Panc1 (cell line): ENCODE measurements around the gene C1orf216. TPM values are rescaled to one million over a fixed set of nuclear protein-coding genes. Genes with fewer than 3 reads are reported as not detected.
A peak's percentile ranks its signal among the peaks of the same experiment; 100 is the strongest.

ENCODE experiments used
- ATAC-seq: fragments of 200-7000 bp; cut with Tn5 transposase; 2 replicates; pipeline ENCODE4 v1.9.1; 2020; ENCODE audit warnings: mild to moderate bottlenecking, moderate library complexity
- BruUV-seq: library from RNA; stranded (reverse); fragments of 400-500 nt; replicated peaks from 2 replicates; lab custom pipeline; 2021; lab: Mats Ljungman, UMichigan
- CTCF ChIA-PET: fragments of 300-600 bp; sonication (Branson Sonifier 250); formaldehyde crosslinking; loops from one replicate; lab custom pipeline; 2022; ENCODE audit warnings: antibody characterized with exemption; lab: Charles Lee
- POLR2A ChIA-PET: fragments of 300-600 bp; sonication (Branson Sonifier 250); formaldehyde crosslinking; loops from one replicate; lab custom pipeline; 2022; ENCODE audit warnings: antibody characterized with exemption; lab: Charles Lee
- DNase-seq: peaks from one replicate; pipeline ENCODE4 v3.0.0-alpha.2; 2010; ENCODE audit warnings: low read depth, low spot score
- H3K27ac ChIP-seq: 2 replicates; pipeline ENCODE4 v1.5.1; 2011; ENCODE audit warnings: mild to moderate bottlenecking, low read length, inconsistent platforms
- H3K27me3 ChIP-seq: fragments of 200-500 bp; sonication (Bioruptor generic); 2 replicates; pipeline ENCODE4 v1.6.0; 2014; ENCODE audit warnings: low read length, inconsistent platforms; ENCODE audit not compliant: control insufficient read depth, insufficient read depth
- H3K36me3 ChIP-seq: fragments of 200-500 bp; sonication (Bioruptor generic); 2 replicates; pipeline ENCODE4 v1.5.1; 2014; ENCODE audit warnings: inconsistent platforms, mild to moderate bottlenecking, low read length, moderate library complexity; ENCODE audit not compliant: control insufficient read depth, insufficient read depth
- H3K4me1 ChIP-seq: 2 replicates; pipeline ENCODE4 v1.5.1; 2011; ENCODE audit warnings: inconsistent platforms, mild to moderate bottlenecking, low read length, moderate library complexity; ENCODE audit not compliant: control insufficient read depth, insufficient read depth
- H3K4me3 ChIP-seq, 2 experiments: 2 replicates each; pipeline ENCODE4 v1.5.1; 2011 to 2012; ENCODE audit warnings: low read depth in 2 of 2, low read length in 2 of 2, mild to moderate bottlenecking in 2 of 2, inconsistent platforms in 1 of 2, moderate library complexity in 1 of 2
- H3K9me3 ChIP-seq: fragments of 200-500 bp; sonication (Bioruptor generic); 2 replicates; pipeline ENCODE4 v1.5.1; 2014; ENCODE audit warnings: low read depth, mild to moderate bottlenecking, inconsistent platforms, low read length, moderate library complexity; ENCODE audit not compliant: control insufficient read depth, insufficient read depth
- CTCF ChIP-seq: fragments of 450-650 bp; IDR thresholded peaks from 2 replicates; pipeline ENCODE4 v1.5.1; 2017; ENCODE audit warnings: mild to moderate bottlenecking
- POLR2AphosphoS5 ChIP-seq: IDR thresholded peaks from 2 replicates; pipeline ENCODE4 v1.6.1; 2012; ENCODE audit warnings: mild to moderate bottlenecking, low read depth, low read length, moderate library complexity
- REST ChIP-seq, 2 experiments: IDR thresholded peaks; 2 replicates each; pipeline ENCODE4 v1.6.1; 2011 to 2012; ENCODE audit warnings: low read depth in 2 of 2, control low read depth in 1 of 2, low read length in 1 of 2, mild to moderate bottlenecking in 1 of 2, moderate library complexity in 1 of 2; ENCODE audit not compliant: insufficient read depth in 1 of 2
- SIN3A ChIP-seq: IDR thresholded peaks from 2 replicates; pipeline ENCODE4 v1.6.1; 2012; ENCODE audit warnings: low read depth, mild to moderate bottlenecking, low read length, moderate library complexity, borderline replicate concordance; ENCODE audit not compliant: insufficient read depth
- TCF7L2 ChIP-seq: IDR thresholded peaks from 2 replicates; pipeline ENCODE4 v1.6.1; 2011; ENCODE audit warnings: mild to moderate bottlenecking, low read depth, low read length, inconsistent platforms
- in situ Hi-C: cut with HindIII; loops from 2 replicates; pipeline ENCODE4 v1.10.0; 2016; ENCODE audit warnings: low sequenced_read_pairs, low pct_unique_long_range_greater_than_20kb
- intact Hi-C: fragments of 100-400 bp; cut with micrococcal nuclease; formaldehyde crosslinking; loops from one replicate; pipeline ENCODE4 v1.10.0; 2022; ENCODE audit not compliant: unreplicated experiment
- total RNA-seq: library from RNA; stranded (reverse); gene quantifications from one replicate; pipeline ENCODE4 v1.2.1, GENCODE V29; 2021; ENCODE audit not compliant: unreplicated experiment

Gene C1orf216
- total RNA-seq, 1 experiment from 2014 or later = 28.0 TPM

GRCh38 chr1:35737120-35737519, 18.4 kb upstream of the C1orf216 start:
- in situ Hi-C loops (no loop called here), intact Hi-C loops (no loop called here)
- H3K4me3 ChIP-seq = no peak overlapping the region
- no TSS peak for BruUV-seq
- H3K27ac ChIP-seq = no peak overlapping the region
- no peak for TF ChIP-seq SIN3A
- no peak for TF ChIP-seq REST (IDR thresholded peaks at IDR 0.05; ENCODE audit: insufficient read depth in 1 of 2, low read depth in 2 of 2, low read length in 1 of 2)
- no peak for TF ChIP-seq TCF7L2
- TF ChIP-seq CTCF = no peak
- TF ChIP-seq POLR2AphosphoS5 = no peak
- CTCF ChIA-PET = no interaction called here
- H3K9me3 ChIP-seq = no peaks in the 10 kb centered on the region
- DNase-seq = no peak
- no peak for ATAC-seq
- POLR2A ChIA-PET = interaction anchor here (0.6 kb wide), 1 partner anchor 16 kb away, joined by 7 read pairs; no protein-coding TSS in a partner anchor
- no peaks in the 10 kb centered on the region for H3K4me1 ChIP-seq
- H3K27me3 ChIP-seq = no peaks in the 10 kb centered on the region
- peaks cover 18% of the 10 kb centered on the region for H3K36me3 ChIP-seq

GRCh38 chr1:35727434-35728040, 8.9 kb upstream of the C1orf216 start:
- BruUV-seq = no TSS peak
- Histone ChIP-seq H3K27me3 (no peaks in the 10 kb centered on the region), H3K36me3 (no peaks in the 10 kb centered on the region; the same call in 1 of the 2 replicates), H3K4me1 (no peaks in the 10 kb centered on the region), H3K9me3 (no peaks in the 10 kb centered on the region), H3K4me3 (no peak overlapping the region), H3K27ac (no peak overlapping the region)
- intact Hi-C loops = loop anchor here (1.0 kb wide), 1 partner anchor 158 kb away; no protein-coding TSS in a partner anchor
- ATAC-seq (peak; percentile 11; the same call in 1 of the 2 replicates), DNase-seq (no peak)
- POLR2A ChIA-PET = interaction anchor here (0.5 kb wide), 1 partner anchor 144 kb away, joined by 3 read pairs; no protein-coding TSS in a partner anchor
- CTCF ChIA-PET = interaction anchor here (0.6 to 1.3 kb wide), 6 partner anchors 10 to 159 kb away, joined by 3 to 6 read pairs (median 4); no protein-coding TSS in a partner anchor
- no peak for TF ChIP-seq SIN3A
- no peak for TF ChIP-seq POLR2AphosphoS5
- TF ChIP-seq REST (IDR thresholded peaks at IDR 0.05; ENCODE audit: insufficient read depth in 1 of 2, low read depth in 2 of 2, low read length in 1 of 2) = no peak
- TF ChIP-seq TCF7L2 = no peak
- TF ChIP-seq CTCF = no peak
- in situ Hi-C loops = no loop called here
